Mesenchymal stem cell (in vitro differentiated cells and primary cell): ENCODE results near the gene FBXW9.

Source experiments
- DNase-seq: peaks from one replicate; pipeline ENCODE4 v3.0.0-alpha.2; 2013
- H2AFZ ChIP-seq: one replicate; pipeline ENCODE4 v1.6.1; 2013; ENCODE audit warnings: low read depth, mild to moderate bottlenecking, control low read depth, inconsistent platforms, low read length, moderate library complexity
- H2AK5ac ChIP-seq: 2 replicates; pipeline ENCODE4 v1.6.1; 2013; ENCODE audit warnings: low read length, moderate library complexity, mild to moderate bottlenecking, inconsistent platforms; ENCODE audit not compliant: severe bottlenecking
- H2BK120ac ChIP-seq: one replicate; pipeline ENCODE4 v1.6.1; 2013; ENCODE audit warnings: low read depth, mild to moderate bottlenecking, inconsistent platforms, low read length, moderate library complexity
- H2BK12ac ChIP-seq, 2 experiments: one replicate each; pipeline ENCODE4 v1.6.1; 2013; ENCODE audit warnings: inconsistent platforms in 2 of 2, low read length in 2 of 2, mild to moderate bottlenecking in 2 of 2, moderate library complexity in 2 of 2, control low read depth in 1 of 2
- H2BK15ac ChIP-seq: one replicate; pipeline ENCODE4 v1.6.1; 2013; ENCODE audit warnings: mild to moderate bottlenecking, low read depth, inconsistent platforms; ENCODE audit not compliant: poor library complexity, severe bottlenecking
- H2BK5ac ChIP-seq: 2 replicates; pipeline ENCODE4 v1.6.1; 2013; ENCODE audit warnings: low read depth, mild to moderate bottlenecking, low read length, control low read depth, inconsistent platforms; ENCODE audit not compliant: poor library complexity, severe bottlenecking
- H3K14ac ChIP-seq, 2 experiments: one replicate each; pipeline ENCODE4 v1.6.1; 2013; ENCODE audit warnings: inconsistent platforms in 2 of 2, low read length in 2 of 2, control low read depth in 1 of 2, mild to moderate bottlenecking in 1 of 2, moderate library complexity in 1 of 2
- H3K18ac ChIP-seq, 2 experiments: one replicate each; pipeline ENCODE4 v1.6.1; 2013; ENCODE audit warnings: inconsistent platforms in 2 of 2, low read length in 2 of 2, control low read depth in 1 of 2, low read depth in 1 of 2, mild to moderate bottlenecking in 1 of 2
- H3K23ac ChIP-seq, 2 experiments: one replicate each; pipeline ENCODE4 v1.6.1; 2013; ENCODE audit warnings: inconsistent platforms in 2 of 2, low read length in 2 of 2, mild to moderate bottlenecking in 2 of 2, moderate library complexity in 2 of 2, control low read depth in 1 of 2
- H3K27ac ChIP-seq: 2 replicates; pipeline ENCODE4 v1.5.1; 2013; ENCODE audit warnings: mild to moderate bottlenecking, moderate library complexity, low read length, control low read depth, inconsistent platforms; ENCODE audit not compliant: poor library complexity, severe bottlenecking
- H3K27me3 ChIP-seq, 2 experiments: 2 replicates each; pipeline versions ENCODE4 v1.6.1 to v1.7.0; 2013; ENCODE audit warnings: low read length in 2 of 2, mild to moderate bottlenecking in 2 of 2, moderate library complexity in 2 of 2, control low read depth in 1 of 2, inconsistent platforms in 1 of 2; ENCODE audit not compliant: control insufficient read depth in 1 of 2, insufficient read depth in 1 of 2
- H3K36me3 ChIP-seq, 2 experiments: 2 replicates each; pipeline versions ENCODE4 v1.6.1 to v1.7.0; 2013; ENCODE audit warnings: low read length in 2 of 2, control low read depth in 1 of 2, inconsistent platforms in 1 of 2, low read depth in 1 of 2, mild to moderate bottlenecking in 1 of 2; ENCODE audit not compliant: insufficient read depth in 2 of 2, control insufficient read depth in 1 of 2
- H3K4ac ChIP-seq, 2 experiments: one replicate each; pipeline ENCODE4 v1.6.1; 2013; ENCODE audit warnings: inconsistent platforms in 2 of 2, low read length in 2 of 2, mild to moderate bottlenecking in 2 of 2, moderate library complexity in 2 of 2, control low read depth in 1 of 2, low read depth in 1 of 2
- H3K4me1 ChIP-seq: 2 replicates; pipeline ENCODE4 v1.6.1; 2013; ENCODE audit warnings: low read depth, low read length, control low read depth; ENCODE audit not compliant: control insufficient read depth, insufficient read depth
- H3K4me2 ChIP-seq: 2 replicates; pipeline ENCODE4 v1.6.1; 2013; ENCODE audit warnings: low read length, mild to moderate bottlenecking, inconsistent platforms; ENCODE audit not compliant: poor library complexity, severe bottlenecking
- H3K4me3 ChIP-seq, 2 experiments: 2 replicates each; pipeline versions ENCODE4 v1.5.1 to v1.7.0; 2013; ENCODE audit warnings: low read length in 2 of 2, mild to moderate bottlenecking in 2 of 2, control low read depth in 1 of 2, low read depth in 1 of 2; ENCODE audit not compliant: insufficient read depth in 1 of 2
- H3K79me1 ChIP-seq: replicated peaks from 2 replicates; pipeline ENCODE4 v1.6.1; 2013; ENCODE audit warnings: mild to moderate bottlenecking, control low read depth, low read length, inconsistent platforms; ENCODE audit not compliant: poor library complexity, severe bottlenecking
- H3K9ac ChIP-seq: 2 replicates; pipeline ENCODE4 v1.7.0; 2013; ENCODE audit warnings: mild to moderate bottlenecking, low read length, moderate library complexity
- H3K9me3 ChIP-seq: 2 replicates; pipeline ENCODE4 v1.7.0; 2013; ENCODE audit warnings: mild to moderate bottlenecking, low read length; ENCODE audit not compliant: control insufficient read depth
- H4K8ac ChIP-seq: one replicate; pipeline ENCODE4 v1.6.1; 2013; ENCODE audit warnings: inconsistent platforms, mild to moderate bottlenecking, low read length, moderate library complexity
- H4K91ac ChIP-seq: one replicate; pipeline ENCODE4 v1.6.1; 2013; ENCODE audit warnings: mild to moderate bottlenecking, low read length, inconsistent platforms
- WGBS: methylation state at CpG from one replicate; pipeline ENCODE4 v1.1.7; 2013; ENCODE audit warnings: mixed read lengths; 5-methylcytosine and 5-hydroxymethylcytosine counted together

The FBXW9 gene

GRCh38 chr19:12689581-12690216 is 6.7 kb downstream of the FBXW9 start:
- no peak overlapping the region for H2BK12ac ChIP-seq
- H3K36me3 ChIP-seq: peaks cover 35 to 44% of the 10 kb centered on the region in 2 experiments
- no peak overlapping the region for H2BK120ac ChIP-seq
- H3K9me3 ChIP-seq: no peaks in the 10 kb centered on the region
- H3K18ac ChIP-seq: no peak overlapping the region
- H2BK5ac ChIP-seq: no peak overlapping the region
- H3K14ac ChIP-seq: no peak overlapping the region
- WGBS: 87% methylated on average over 24 of the region's 26 CpGs
- H3K23ac ChIP-seq: no peak overlapping the region
- H2BK15ac ChIP-seq: no peak overlapping the region
- peak overlapping the region; percentile 19 for H4K8ac ChIP-seq
- no peak overlapping the region for H3K4ac ChIP-seq
- no peaks in the 10 kb centered on the region for H3K27me3 ChIP-seq
- no peak overlapping the region for H2AFZ ChIP-seq
- H4K91ac ChIP-seq: no peak overlapping the region
- no peak overlapping the region for H3K27ac ChIP-seq
- no peak overlapping the region for H3K4me2 ChIP-seq
- no peak overlapping the region for H2AK5ac ChIP-seq
- peaks cover 12% of the 10 kb centered on the region for H3K79me1 ChIP-seq
- H3K4me1 ChIP-seq: peaks cover 2% of the 10 kb centered on the region
- no peak overlapping the region for H3K9ac ChIP-seq
- H3K4me3 ChIP-seq: no peak overlapping the region
- no peak for DNase-seq

- Histone ChIP-seq H3K4me2 (no peak overlapping the region), H2BK5ac (no peak overlapping the region), H3K4me1 (no peaks in the 10 kb centered on the region), H3K27me3 (no peaks in the 10 kb centered on the region), H3K4ac (no peak overlapping the region), H3K9ac (no peak overlapping the region), H3K4me3 (no peak overlapping the region), H4K91ac (no peak overlapping the region), H2BK12ac (no peak overlapping the region), H3K36me3 (peaks cover 32 to 41% of the 10 kb centered on the region in 2 experiments), H4K8ac (no peak overlapping the region), H2BK15ac (no peak overlapping the region), H2AK5ac (no peak overlapping the region), H3K23ac (no peak overlapping the region), H3K9me3 (no peaks in the 10 kb centered on the region), H2BK120ac (no peak overlapping the region), H3K14ac (no peak overlapping the region), H3K79me1 (peaks cover 9% of the 10 kb centered on the region), H2AFZ (no peak overlapping the region), H3K27ac (no peak overlapping the region), H3K18ac (no peak overlapping the region)
- 90% methylated on average over 12 of the region's 12 CpGs for WGBS
- no peak for DNase-seq
Measured at GRCh38 chr19:12689012-12689411, 7.4 kb downstream of the FBXW9 start.

GRCh38 chr19:12687496-12688196 is 8.8 kb downstream of the FBXW9 start, which contains the start of gene GNG14:
Gene GNG14 (plus strand): TSS chr19:12687998. CDS start chr19:12688049, 51 bp downstream.
- no peak within 1 kb of the TSS for H2BK120ac ChIP-seq
- no peak within 1 kb of the TSS for H3K9ac ChIP-seq
- H3K4me1 ChIP-seq: no peaks in the 10 kb centered on the region
- H3K4ac ChIP-seq: no peak within 1 kb of the TSS
- no peak within 1 kb of the TSS for H2BK5ac ChIP-seq
- H3K79me1 ChIP-seq: peaks cover 9% of the 10 kb centered on the region
- H3K23ac ChIP-seq: no peak within 1 kb of the TSS
- no peak for DNase-seq
- no peak within 1 kb of the TSS for H3K4me2 ChIP-seq
- no peaks in the 10 kb centered on the region for H3K9me3 ChIP-seq
- no peak within 1 kb of the TSS for H2AFZ ChIP-seq
- no peak within 1 kb of the TSS for H4K91ac ChIP-seq
- no peak within 1 kb of the TSS for H2BK15ac ChIP-seq
- no peak within 1 kb of the TSS for H2BK12ac ChIP-seq
- no peaks in the 10 kb centered on the region for H3K27me3 ChIP-seq
- peak within 1 kb of the TSS; percentile 16 for H4K8ac ChIP-seq
- H3K27ac ChIP-seq: no peak within 1 kb of the TSS
- H3K18ac ChIP-seq: no peak within 1 kb of the TSS
- WGBS: 97% methylated on average over 9 of the region's 9 CpGs
- H3K4me3 ChIP-seq: no peak within 1 kb of the TSS
- H3K36me3 ChIP-seq: peaks cover 26 to 37% of the 10 kb centered on the region in 2 experiments
- H3K14ac ChIP-seq: no peak within 1 kb of the TSS
- H2AK5ac ChIP-seq: no peak within 1 kb of the TSS

- Histone ChIP-seq H3K4me2 (no peak overlapping the region), H3K36me3 (peaks cover 19 to 30% of the 10 kb centered on the region in 2 experiments), H2BK15ac (no peak overlapping the region), H3K14ac (no peak overlapping the region), H3K79me1 (peaks cover 4% of the 10 kb centered on the region), H3K18ac (no peak overlapping the region), H2BK12ac (no peak overlapping the region), H3K9me3 (no peaks in the 10 kb centered on the region), H3K23ac (no peak overlapping the region), H3K27me3 (no peaks in the 10 kb centered on the region), H3K4ac (no peak overlapping the region), H3K4me1 (no peaks in the 10 kb centered on the region), H2BK5ac (no peak overlapping the region), H2AFZ (no peak overlapping the region), H3K4me3 (no peak overlapping the region), H3K9ac (no peak overlapping the region), H4K91ac (no peak overlapping the region), H2AK5ac (no peak overlapping the region), H4K8ac (no peak overlapping the region), H3K27ac (no peak overlapping the region), H2BK120ac (no peak overlapping the region)
- WGBS: 92% methylated on average over 3 of the region's 3 CpGs
- no peak for DNase-seq
Measured at GRCh38 chr19:12685831-12686230, 10.6 kb downstream of the FBXW9 start.
